CD4-positive, CD25-positive, alpha-beta regulatory T cell (primary cell): ENCODE data around the gene GJD4. TPM values are rescaled to one million over a fixed set of nuclear protein-coding genes. Genes with fewer than 3 reads are reported as not detected.
A peak's percentile ranks its signal among the peaks of the same experiment; 100 is the strongest.

Experiments
- ATAC-seq, 2 donors: fragments of 150-1000 bp; cut with Tn5 transposase; one replicate each; pipeline ENCODE4 v1.10.0; 2021; ENCODE audit warnings: low read depth in 2 of 2, moderate number of reproducible peaks in 2 of 2, moderate library complexity in 1 of 2
- DNase-seq, 3 donors: peaks; one replicate each; pipeline versions ENCODE4 v3.0.0 to v3.0.0-alpha.2; 2012 to 2022; ENCODE audit warnings: mixed read lengths in 1 of 3
- H3K27ac ChIP-seq: one replicate; pipeline ENCODE4 v1.7.0; 2013; ENCODE audit warnings: mild to moderate bottlenecking, low read length; ENCODE audit not compliant: insufficient read depth, poor library complexity, severe bottlenecking
- H3K27me3 ChIP-seq: one replicate; pipeline ENCODE4 v1.7.0; 2013; ENCODE audit warnings: low read length; ENCODE audit not compliant: control insufficient read depth, insufficient read depth
- H3K36me3 ChIP-seq: one replicate; pipeline ENCODE4 v1.7.0; 2013; ENCODE audit warnings: mild to moderate bottlenecking, low read length, moderate library complexity; ENCODE audit not compliant: control insufficient read depth, insufficient read depth
- H3K4me1 ChIP-seq: 2 replicates; pipeline ENCODE4 v1.7.0; 2013; ENCODE audit warnings: mild to moderate bottlenecking, low read length; ENCODE audit not compliant: insufficient read depth, control insufficient read depth, poor library complexity, severe bottlenecking
- H3K4me3 ChIP-seq: one replicate; pipeline ENCODE4 v1.7.0; 2013; ENCODE audit warnings: low read depth, mild to moderate bottlenecking, low read length, moderate library complexity
- H3K9me3 ChIP-seq, 2 experiments: 1 replicate in 1 of 2; 2 replicates in 1 of 2; pipeline ENCODE4 v1.7.0; 2013; ENCODE audit warnings: low read length in 2 of 2, mild to moderate bottlenecking in 1 of 2, moderate library complexity in 1 of 2; ENCODE audit not compliant: control insufficient read depth in 2 of 2
- H3K27ac Mint-ChIP-seq, 3 donors: one replicate each; pipeline ENCODE4 v1.8.0; 2020 to 2022; ENCODE audit warnings: mild to moderate bottlenecking in 3 of 3, mixed read lengths in 3 of 3, moderate library complexity in 2 of 3
- H3K27me3 Mint-ChIP-seq: one replicate; pipeline ENCODE4 v1.8.0; 2022; ENCODE audit warnings: mild to moderate bottlenecking, mixed read lengths
- H3K36me3 Mint-ChIP-seq: one replicate; pipeline ENCODE4 v1.8.0; 2020; ENCODE audit warnings: mixed read lengths
- H3K4me1 Mint-ChIP-seq, 4 donors: one replicate each; pipeline ENCODE4 v1.8.0; 2020 to 2022; ENCODE audit warnings: mixed read lengths in 4 of 4, mild to moderate bottlenecking in 1 of 4
- H3K4me3 Mint-ChIP-seq, 4 donors: one replicate each; pipeline ENCODE4 v1.8.0; 2020 to 2022; ENCODE audit warnings: mild to moderate bottlenecking in 4 of 4, mixed read lengths in 4 of 4, moderate library complexity in 3 of 4
- H3K9me3 Mint-ChIP-seq, 7 donors: one replicate each; pipeline ENCODE4 v1.8.0; 2020 to 2022; ENCODE audit warnings: mixed read lengths in 7 of 7, mild to moderate bottlenecking in 3 of 7, moderate library complexity in 2 of 7
- polyA plus RNA-seq, 4 donors: library from polyadenylated mRNA; unstranded; fragments of 300-500 nt; fragmentation: Illumina TruSeq; gene quantifications; one replicate each; pipeline ENCODE4 v1.2.3, GENCODE V29; 2021
- total RNA-seq: library from RNA; stranded (reverse); gene quantifications from one replicate; pipeline ENCODE4 v1.2.3, GENCODE V29; 2022

Gene GJD4
- total and polyA plus RNA-seq, 5 donors from 2014 or later = not detected

DNA sequence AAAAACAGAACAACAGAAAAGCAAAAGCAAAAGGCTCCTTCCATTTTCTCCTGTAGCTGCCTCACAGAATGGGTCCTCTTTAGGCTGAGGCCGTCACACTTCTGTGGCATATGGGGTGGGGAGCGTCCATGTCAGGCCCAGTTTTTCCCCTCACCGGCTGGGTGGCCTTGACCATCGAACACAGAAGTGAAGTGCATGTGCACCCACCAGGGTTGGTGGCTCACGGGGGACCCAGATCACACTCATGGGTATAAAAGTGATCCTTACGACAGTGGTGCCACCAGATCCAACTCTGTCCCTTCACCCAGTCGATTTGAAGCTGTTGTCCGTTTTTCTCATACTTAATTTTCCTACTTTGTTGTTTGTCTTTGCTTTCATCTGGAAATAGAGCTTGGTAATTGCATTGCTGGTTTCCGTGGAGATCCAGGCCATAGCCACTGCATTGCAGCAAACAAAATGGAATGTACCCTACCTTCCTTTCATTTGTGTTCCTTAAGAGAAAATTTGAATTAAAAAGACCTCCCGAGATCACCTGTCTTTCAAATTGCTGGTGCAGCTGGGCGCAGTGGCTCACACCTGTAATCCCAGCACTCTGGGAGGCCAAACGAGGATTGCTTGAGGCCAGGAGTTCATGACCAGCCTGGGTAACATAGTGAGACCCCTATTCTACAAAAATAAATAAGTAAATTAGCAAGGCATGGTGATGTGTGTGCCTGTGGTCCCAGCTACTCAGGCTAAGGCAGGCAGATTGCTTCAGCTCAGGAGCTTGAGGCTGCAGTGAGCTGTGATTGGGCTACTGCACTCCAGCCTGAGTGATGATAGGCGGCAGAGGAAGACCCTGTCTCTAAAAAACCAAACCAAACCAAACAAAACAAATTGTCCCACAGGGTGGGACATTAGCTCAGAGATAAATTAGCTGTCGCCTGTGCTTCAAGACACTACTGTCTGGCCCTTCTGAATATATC lies 10.7 kb upstream of the GJD4 start:
- ATAC-seq = no peak
- Mint-ChIP-seq H3K9me3 (peaks cover 0 to 14% (median 7%) of the 10 kb centered on the region in 7 donors), H3K27me3 (peaks cover 5% of the 10 kb centered on the region), H3K4me3 (no peak overlapping the region), H3K4me1 (no peaks in the 10 kb centered on the region), H3K36me3 (no peaks in the 10 kb centered on the region), H3K27ac (no peak overlapping the region)
- Histone ChIP-seq H3K4me3 (no peak overlapping the region), H3K27ac (no peak overlapping the region), H3K36me3 (no peaks in the 10 kb centered on the region), H3K4me1 (no peaks in the 10 kb centered on the region), H3K9me3 (peaks cover 0 to 2% of the 10 kb centered on the region in 2 experiments), H3K27me3 (no peaks in the 10 kb centered on the region)
- DNase-seq = no peak

DNA sequence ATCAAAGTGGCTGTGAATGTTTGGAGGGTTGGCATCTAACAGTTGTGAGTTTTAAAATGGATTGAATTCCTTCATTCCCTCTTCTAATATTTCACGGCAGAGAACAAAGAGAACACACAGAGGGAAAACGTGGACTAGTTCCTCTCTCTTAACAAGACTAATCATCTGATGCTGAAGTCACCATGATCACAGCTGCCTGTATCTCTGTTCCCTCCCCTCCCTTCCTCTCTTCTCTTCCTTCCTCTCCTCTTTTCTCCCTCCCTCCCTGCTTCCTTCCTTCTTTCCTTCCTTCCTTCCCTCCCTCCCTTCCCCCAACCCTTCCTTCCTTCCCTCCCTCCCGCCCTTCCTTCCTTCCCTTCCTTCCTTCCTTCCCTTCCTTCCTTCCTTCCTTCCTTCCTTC lies 10.0 kb upstream of the GJD4 start:
- Histone ChIP-seq H3K9me3 (peaks cover 0 to 2% of the 10 kb centered on the region in 2 experiments), H3K4me1 (no peaks in the 10 kb centered on the region), H3K36me3 (no peaks in the 10 kb centered on the region), H3K4me3 (no peak overlapping the region), H3K27me3 (no peaks in the 10 kb centered on the region), H3K27ac (no peak overlapping the region)
- Mint-ChIP-seq H3K9me3 (peaks cover 0 to 14% (median 7%) of the 10 kb centered on the region in 7 donors), H3K27ac (no peak overlapping the region), H3K4me3 (no peak overlapping the region), H3K4me1 (no peaks in the 10 kb centered on the region), H3K27me3 (peaks cover 8% of the 10 kb centered on the region), H3K36me3 (no peaks in the 10 kb centered on the region)
- DNase-seq = no peak
- no peak for ATAC-seq

DNA sequence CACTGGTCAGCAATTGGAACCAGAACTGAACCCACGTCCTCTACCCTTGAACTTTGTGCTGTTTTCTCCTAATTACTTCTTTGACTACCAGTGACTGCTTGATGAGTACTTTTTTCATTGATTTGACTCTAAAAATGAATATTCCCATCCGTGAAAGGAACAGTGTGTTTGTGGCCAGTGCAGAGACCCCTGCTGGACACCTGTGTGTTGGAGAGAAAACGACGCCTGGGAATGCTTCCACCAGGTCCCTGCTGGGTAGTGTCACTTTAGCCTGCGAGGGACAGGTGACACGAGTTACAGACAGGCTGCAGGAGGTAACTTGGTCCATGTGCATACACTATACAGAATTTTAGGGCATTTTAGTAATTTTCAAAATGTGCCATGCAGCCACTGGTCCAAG lies 6.8 kb upstream of the GJD4 start:
- H3K27me3 ChIP-seq = peaks cover 2% of the 10 kb centered on the region
- Mint-ChIP-seq H3K4me3 (no peak overlapping the region), H3K27me3 (peaks cover 12% of the 10 kb centered on the region), H3K4me1 (no peaks in the 10 kb centered on the region), H3K9me3 (peaks cover 0 to 14% (median 2%) of the 10 kb centered on the region in 7 donors), H3K27ac (no peak overlapping the region), H3K36me3 (no peaks in the 10 kb centered on the region)
- DNase-seq (no peak), ATAC-seq (no peak)
- no peaks in the 10 kb centered on the region for H3K4me1 ChIP-seq
- H3K36me3 ChIP-seq = no peaks in the 10 kb centered on the region
- no peak overlapping the region for H3K4me3 ChIP-seq
- no peaks in the 10 kb centered on the region for H3K9me3 ChIP-seq
- no peak overlapping the region for H3K27ac ChIP-seq

DNA sequence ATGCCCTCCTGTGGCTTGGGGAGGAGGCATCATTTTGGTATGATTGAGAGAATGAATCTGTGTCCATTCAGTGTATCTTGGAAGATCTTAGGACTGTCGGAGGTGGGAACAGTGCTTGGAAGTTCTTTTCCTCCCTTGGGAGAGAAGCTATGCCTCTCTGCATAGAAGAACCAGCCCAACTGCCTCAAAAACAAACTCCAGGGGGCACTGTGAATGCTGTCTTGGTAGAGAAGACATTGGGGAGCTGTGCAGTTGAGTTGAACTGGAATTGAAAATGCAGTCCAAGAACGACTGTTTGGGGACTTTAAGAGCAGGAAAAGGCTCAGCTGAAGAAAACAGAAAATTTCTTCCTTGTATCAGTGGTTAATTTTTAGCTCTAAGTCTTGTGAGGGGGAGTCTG lies 4.9 kb upstream of the GJD4 start:
- peaks cover 2% of the 10 kb centered on the region for H3K27me3 ChIP-seq
- H3K27ac ChIP-seq = no peak overlapping the region
- no peaks in the 10 kb centered on the region for H3K36me3 ChIP-seq
- no peaks in the 10 kb centered on the region for H3K9me3 ChIP-seq
- ATAC-seq (no peak), DNase-seq (no peak)
- Mint-ChIP-seq H3K27ac (no peak overlapping the region), H3K4me3 (no peak overlapping the region), H3K4me1 (no peaks in the 10 kb centered on the region), H3K9me3 (peaks cover 0 to 15% (median 0%) of the 10 kb centered on the region in 7 donors), H3K36me3 (no peaks in the 10 kb centered on the region), H3K27me3 (peaks cover 15% of the 10 kb centered on the region)
- no peaks in the 10 kb centered on the region for H3K4me1 ChIP-seq
- H3K4me3 ChIP-seq = no peak overlapping the region

DNA sequence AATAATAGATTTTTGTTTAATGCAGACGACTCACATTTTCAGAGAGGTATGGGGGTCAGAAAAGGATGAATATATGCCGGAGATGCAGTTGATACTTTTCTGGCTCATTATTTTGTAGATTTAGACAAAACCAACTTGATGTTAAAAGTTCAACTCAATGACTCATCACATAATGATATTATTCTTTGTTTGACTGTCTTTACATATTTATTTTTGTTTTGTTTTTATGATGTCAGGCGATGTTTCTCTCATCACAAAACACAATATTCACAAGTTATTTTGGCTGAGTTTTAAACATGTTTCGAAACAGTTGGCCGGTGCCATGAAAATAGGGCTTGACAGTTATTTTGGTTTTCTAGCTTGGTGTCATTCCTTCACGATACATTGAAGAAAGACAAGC lies 1.3 kb downstream of the GJD4 start:
- DNase-seq (no peak), ATAC-seq (no peak)
- Mint-ChIP-seq H3K27me3 (peaks cover 19% of the 10 kb centered on the region), H3K4me1 (peaks cover 0 to 5% (median 5%) of the 10 kb centered on the region in 4 donors), H3K27ac (no peak overlapping the region), H3K36me3 (no peaks in the 10 kb centered on the region), H3K9me3 (peaks cover 0 to 7% (median under 1%) of the 10 kb centered on the region in 7 donors), H3K4me3 (no peak overlapping the region)
- no peak overlapping the region for H3K4me3 ChIP-seq
- H3K4me1 ChIP-seq = peaks cover 10% of the 10 kb centered on the region
- no peaks in the 10 kb centered on the region for H3K36me3 ChIP-seq
- H3K27ac ChIP-seq = no peak overlapping the region
- no peaks in the 10 kb centered on the region for H3K9me3 ChIP-seq
- peaks cover 5% of the 10 kb centered on the region for H3K27me3 ChIP-seq

DNA sequence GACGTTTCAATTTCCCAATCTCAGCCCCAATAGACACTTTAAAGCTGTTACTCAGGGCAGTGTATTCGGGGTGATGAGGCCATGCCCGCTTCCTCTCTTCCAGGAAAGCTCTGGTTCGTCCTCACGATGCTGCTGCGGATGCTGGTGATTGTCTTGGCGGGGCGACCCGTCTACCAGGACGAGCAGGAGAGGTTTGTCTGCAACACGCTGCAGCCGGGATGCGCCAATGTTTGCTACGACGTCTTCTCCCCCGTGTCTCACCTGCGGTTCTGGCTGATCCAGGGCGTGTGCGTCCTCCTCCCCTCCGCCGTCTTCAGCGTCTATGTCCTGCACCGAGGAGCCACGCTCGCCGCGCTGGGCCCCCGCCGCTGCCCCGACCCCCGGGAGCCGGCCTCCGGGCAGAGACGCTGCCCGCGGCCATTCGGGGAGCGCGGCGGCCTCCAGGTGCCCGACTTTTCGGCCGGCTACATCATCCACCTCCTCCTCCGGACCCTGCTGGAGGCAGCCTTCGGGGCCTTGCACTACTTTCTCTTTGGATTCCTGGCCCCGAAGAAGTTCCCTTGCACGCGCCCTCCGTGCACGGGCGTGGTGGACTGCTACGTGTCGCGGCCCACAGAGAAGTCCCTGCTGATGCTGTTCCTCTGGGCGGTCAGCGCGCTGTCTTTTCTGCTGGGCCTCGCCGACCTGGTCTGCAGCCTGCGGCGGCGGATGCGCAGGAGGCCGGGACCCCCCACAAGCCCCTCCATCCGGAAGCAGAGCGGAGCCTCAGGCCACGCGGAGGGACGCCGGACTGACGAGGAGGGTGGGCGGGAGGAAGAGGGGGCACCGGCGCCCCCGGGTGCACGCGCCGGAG lies 2.6 kb downstream of the GJD4 start:
- Mint-ChIP-seq H3K27ac (no peak overlapping the region), H3K4me3 (peak overlapping the region in 3 of 4 donors; percentile 5 to 79 (median 71)), H3K36me3 (no peaks in the 10 kb centered on the region), H3K9me3 (peaks cover 0 to 7% (median 0%) of the 10 kb centered on the region in 7 donors), H3K4me1 (peaks cover 0 to 5% (median 5%) of the 10 kb centered on the region in 4 donors), H3K27me3 (peaks cover 19% of the 10 kb centered on the region)
- H3K4me1 ChIP-seq = peaks cover 10% of the 10 kb centered on the region
- DNase-seq = peak in 1 of 3 donors; percentile 34
- no peak for ATAC-seq
- no peak overlapping the region for H3K4me3 ChIP-seq
- no peaks in the 10 kb centered on the region for H3K9me3 ChIP-seq
- peaks cover 4% of the 10 kb centered on the region for H3K27me3 ChIP-seq
- no peak overlapping the region for H3K27ac ChIP-seq
- no peaks in the 10 kb centered on the region for H3K36me3 ChIP-seq

DNA sequence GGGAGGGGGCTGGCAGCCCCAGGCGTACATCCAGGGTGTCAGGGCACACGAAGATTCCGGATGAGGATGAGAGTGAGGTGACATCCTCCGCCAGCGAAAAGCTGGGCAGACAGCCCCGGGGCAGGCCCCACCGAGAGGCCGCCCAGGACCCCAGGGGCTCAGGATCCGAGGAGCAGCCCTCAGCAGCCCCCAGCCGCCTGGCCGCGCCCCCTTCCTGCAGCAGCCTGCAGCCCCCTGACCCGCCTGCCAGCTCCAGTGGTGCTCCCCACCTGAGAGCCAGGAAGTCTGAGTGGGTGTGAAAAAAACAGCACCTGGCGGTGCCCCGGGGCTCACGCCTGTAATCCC lies 3.2 kb downstream of the GJD4 start:
- DNase-seq (no peak), ATAC-seq (no peak)
- peaks cover 0 to 5% (median 0%) of the 10 kb centered on the region in 7 donors for H3K9me3 Mint-ChIP-seq
- Histone ChIP-seq H3K27ac (no peak overlapping the region), H3K27me3 (peaks cover 4% of the 10 kb centered on the region), H3K4me3 (no peak overlapping the region), H3K36me3 (no peaks in the 10 kb centered on the region), H3K4me1 (peaks cover 10% of the 10 kb centered on the region), H3K9me3 (no peaks in the 10 kb centered on the region)
- peaks cover 0 to 5% (median 5%) of the 10 kb centered on the region in 4 donors for H3K4me1 Mint-ChIP-seq
- H3K4me3 Mint-ChIP-seq = no peak overlapping the region
- H3K36me3 Mint-ChIP-seq = no peaks in the 10 kb centered on the region
- H3K27ac Mint-ChIP-seq = no peak overlapping the region
- peaks cover 17% of the 10 kb centered on the region for H3K27me3 Mint-ChIP-seq
